Cardiac fibroblast (primary cell): ENCODE data around the gene RAPGEF4.

Experiments
- DNase-seq, 2 donors: peaks; one replicate each; pipeline versions ENCODE4 v3.0.0 to v3.0.0-alpha.2; 2010; ENCODE audit warnings: low read depth in 2 of 2
- H3K4me3 ChIP-seq, 2 donors: replicated peaks in 1 of 2; 1 replicate in 1 of 2; 2 replicates in 1 of 2; pipeline ENCODE4 v1.5.1; 2011; ENCODE audit warnings: low read depth in 2 of 2, low read length in 2 of 2, mild to moderate bottlenecking in 2 of 2, moderate library complexity in 1 of 2
- TF ChIP-seq, protein P1 (sequence below): IDR thresholded peaks from one replicate; pipeline ENCODE4 v1.5.1; 2011; ENCODE audit warnings: low read depth, mild to moderate bottlenecking, low read length, inconsistent platforms

Gene RAPGEF4

DNA sequence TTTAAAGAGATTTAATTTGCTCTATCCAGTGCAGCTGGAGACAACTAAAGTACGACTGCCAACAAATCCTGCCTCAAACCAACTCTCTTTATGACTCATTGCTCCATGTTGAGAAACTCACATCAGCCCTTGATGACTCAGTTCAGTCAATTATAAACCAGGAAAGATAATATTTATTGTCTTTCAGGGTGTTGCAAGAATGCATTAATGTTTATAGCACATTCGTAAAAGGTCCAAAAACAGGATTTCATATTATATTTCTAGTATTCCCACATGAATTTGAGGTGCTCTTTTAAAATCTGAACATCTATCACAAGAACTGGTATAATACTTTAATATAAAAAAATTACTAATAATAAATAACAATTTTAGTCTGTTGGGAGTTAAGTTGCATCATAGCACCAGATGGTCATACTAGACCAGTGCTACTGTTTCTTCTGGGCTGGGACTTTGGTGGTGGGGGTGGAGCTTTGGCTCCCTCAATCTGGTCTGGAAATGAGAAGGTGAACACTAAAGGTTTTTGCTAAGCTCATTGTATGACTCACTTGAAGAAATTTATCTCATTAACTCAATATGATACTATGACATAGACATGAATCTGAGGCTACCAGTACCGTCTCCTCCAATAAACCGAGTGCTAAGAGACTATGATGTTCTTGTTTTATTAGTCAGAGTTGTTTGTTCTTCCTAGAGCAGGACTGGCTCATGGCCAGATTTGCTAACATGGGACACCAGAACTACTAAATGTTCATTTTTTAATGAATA lies 313.4 kb downstream of the RAPGEF4 start:
- TF ChIP-seq, protein P1, sequence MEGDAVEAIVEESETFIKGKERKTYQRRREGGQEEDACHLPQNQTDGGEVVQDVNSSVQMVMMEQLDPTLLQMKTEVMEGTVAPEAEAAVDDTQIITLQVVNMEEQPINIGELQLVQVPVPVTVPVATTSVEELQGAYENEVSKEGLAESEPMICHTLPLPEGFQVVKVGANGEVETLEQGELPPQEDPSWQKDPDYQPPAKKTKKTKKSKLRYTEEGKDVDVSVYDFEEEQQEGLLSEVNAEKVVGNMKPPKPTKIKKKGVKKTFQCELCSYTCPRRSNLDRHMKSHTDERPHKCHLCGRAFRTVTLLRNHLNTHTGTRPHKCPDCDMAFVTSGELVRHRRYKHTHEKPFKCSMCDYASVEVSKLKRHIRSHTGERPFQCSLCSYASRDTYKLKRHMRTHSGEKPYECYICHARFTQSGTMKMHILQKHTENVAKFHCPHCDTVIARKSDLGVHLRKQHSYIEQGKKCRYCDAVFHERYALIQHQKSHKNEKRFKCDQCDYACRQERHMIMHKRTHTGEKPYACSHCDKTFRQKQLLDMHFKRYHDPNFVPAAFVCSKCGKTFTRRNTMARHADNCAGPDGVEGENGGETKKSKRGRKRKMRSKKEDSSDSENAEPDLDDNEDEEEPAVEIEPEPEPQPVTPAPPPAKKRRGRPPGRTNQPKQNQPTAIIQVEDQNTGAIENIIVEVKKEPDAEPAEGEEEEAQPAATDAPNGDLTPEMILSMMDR: no peak
- peak; percentile 97 to 98 for DNase-seq
- no peak overlapping the region for H3K4me3 ChIP-seq

DNA sequence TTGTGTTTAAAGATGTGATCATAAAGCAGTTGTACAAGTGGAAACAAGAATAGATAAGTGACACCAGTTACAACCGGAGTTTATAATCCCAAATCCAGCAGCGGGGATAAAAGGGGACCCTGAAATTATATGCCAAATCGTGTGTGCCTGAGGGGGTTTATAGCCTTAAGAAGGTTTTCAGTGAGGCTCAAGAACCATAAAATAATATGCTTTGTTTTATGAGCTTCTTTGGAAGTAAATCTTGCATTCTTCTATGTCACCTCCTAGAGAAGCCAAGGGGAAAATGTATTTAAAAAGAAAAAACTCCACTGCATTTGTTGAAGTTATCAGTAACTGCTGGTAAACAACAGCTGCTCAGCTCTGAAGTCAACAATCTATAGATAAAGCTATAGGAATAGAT lies 314.2 kb downstream of the RAPGEF4 start:
- DNase-seq: no peak
- H3K4me3 ChIP-seq: no peak overlapping the region
- TF ChIP-seq, protein P1: no peak

DNA sequence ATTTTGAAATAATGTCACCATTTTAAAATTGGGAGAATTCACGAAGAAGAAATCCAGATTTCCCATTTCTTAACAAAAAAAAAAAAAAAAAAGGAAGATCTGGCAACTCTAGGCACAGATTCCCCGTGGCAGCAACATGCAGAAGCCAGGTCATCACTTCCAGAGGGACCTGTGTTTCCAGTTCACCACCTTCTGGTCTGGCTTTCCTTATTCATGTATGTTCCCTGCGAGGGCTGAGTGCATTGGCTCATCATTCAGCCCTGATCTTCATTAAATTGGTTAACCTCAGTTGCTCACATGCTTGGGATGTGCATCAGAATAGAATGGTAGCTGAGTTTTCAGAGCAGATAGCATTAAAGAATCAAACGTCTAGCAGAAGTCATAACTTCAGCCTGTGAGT lies 315.0 kb downstream of the RAPGEF4 start:
- H3K4me3 ChIP-seq: no peak overlapping the region
- TF ChIP-seq, protein P1: no peak

DNA sequence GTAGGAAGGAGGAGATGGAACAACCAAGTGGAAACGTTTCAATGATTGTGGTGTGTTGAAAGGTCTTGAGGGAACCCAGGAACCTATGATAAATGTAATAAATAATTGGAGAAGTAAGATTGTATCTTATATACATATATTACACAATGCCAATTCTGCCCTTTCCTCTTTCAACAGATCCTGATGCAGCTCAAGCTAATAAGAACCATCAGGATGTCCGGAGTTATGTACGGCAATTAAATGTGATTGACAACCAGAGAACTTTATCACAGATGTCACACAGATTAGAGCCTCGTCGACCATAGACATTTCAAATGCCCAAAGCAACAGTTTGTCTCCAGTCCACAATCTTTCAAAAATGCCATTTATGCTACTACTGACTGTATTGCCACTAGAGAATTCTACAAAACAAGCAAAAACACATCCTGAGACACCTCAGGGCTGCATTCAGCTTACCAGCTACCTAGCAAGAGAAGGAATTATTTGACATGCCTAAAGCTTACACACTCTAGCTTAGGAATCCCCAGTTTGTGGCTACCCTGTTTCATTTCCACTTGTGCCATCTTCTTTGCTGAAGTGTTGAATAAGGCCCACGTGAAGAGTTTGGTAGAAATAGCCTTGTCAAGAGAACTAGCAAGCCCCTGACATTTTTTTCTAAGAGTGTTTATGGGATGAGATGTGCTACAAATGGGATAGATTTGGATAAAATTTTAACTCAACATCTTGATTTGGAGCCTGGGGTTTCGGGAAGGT lies 316.0 kb downstream of the RAPGEF4 start:
- TF ChIP-seq, protein P1: no peak
- H3K4me3 ChIP-seq: no peak overlapping the region
- DNase-seq: no peak

More for the DNA sequence above, 315.0 kb downstream of the RAPGEF4 start:
- no peak for DNase-seq

DNA sequence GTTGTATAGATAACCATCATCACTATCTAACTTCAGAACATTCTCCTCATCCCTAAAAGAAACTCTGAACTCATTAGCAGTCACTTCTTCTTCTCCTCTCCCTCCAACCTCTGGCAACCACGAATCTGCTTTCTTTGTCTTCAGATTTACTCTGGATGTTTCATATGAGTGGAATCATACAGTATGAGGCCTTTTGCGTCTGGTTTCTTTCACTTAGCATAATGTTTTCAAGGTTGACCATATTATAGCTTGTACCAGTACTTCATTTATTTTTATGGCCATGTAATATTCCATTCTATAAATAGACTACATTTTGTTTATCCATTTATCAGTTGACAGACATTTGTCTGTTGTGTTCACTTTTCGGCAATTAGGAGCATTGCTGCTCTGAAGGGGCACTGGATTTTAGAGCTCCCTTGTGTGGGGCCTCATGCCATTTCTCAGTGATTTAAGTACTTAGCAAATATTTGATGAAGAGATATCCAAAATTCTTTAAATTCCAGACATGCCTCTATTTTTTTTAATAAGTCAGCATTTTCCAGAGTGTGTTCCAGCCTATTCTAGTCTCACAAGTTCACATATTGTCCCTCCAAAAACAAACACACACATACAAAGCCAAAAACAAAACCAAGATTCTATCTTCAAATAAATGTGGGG lies 317.5 kb downstream of the RAPGEF4 start:
- TF ChIP-seq, protein P1: no peak
- no peak overlapping the region for H3K4me3 ChIP-seq
- peak in 1 of 2 donors; percentile 23 for DNase-seq

DNA sequence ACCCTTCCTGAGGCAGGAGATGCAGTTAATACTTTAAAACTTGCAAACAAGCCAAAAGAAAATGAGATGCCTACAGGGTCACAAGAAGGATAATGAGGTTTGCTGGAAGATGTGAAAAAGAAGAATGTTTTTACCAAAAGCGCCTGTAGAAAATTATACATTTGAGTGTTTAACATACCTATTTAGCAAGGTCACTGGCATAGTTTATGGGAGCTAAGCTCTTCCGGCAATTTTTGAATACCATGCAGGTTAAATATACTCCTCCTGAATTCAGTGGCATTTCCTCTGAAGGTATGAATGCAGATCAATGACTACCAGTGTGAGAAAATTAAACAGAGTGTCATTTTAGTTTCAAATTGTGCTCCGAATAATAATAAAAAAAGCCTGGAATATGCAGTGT lies 318.8 kb downstream of the RAPGEF4 start:
- TF ChIP-seq, protein P1: no peak
- no peak overlapping the region for H3K4me3 ChIP-seq
- DNase-seq: no peak
